OCI-LY3 (cell line): Measurements from ENCODE around the gene KANSL1.

Source experiments
- H2AFZ ChIP-seq: fragments of 200-600, 300-600 bp; shearing (Covaris generic); 2 replicates; pipeline ENCODE4 v1.6.0; 2014; ENCODE audit warnings: antibody characterized with exemption, low read depth, low read length
- H3K27ac ChIP-seq: fragments of 200-600, 300-600 bp; sonication (generic); 2 replicates; pipeline ENCODE4 v1.5.1; 2014; ENCODE audit warnings: mild to moderate bottlenecking, low read length, moderate library complexity, mixed read lengths
- H3K27me3 ChIP-seq: fragments of 200-600, 300-600 bp; sonication (generic); 2 replicates; pipeline ENCODE4 v1.6.1; 2014; ENCODE audit warnings: low read depth, low read length, mixed read lengths
- H3K36me3 ChIP-seq: fragments of 200-600, 300-600 bp; sonication (generic); replicated peaks from 2 replicates; pipeline ENCODE3; 2014; ENCODE audit warnings: low read depth, low read length, mixed read lengths
- H3K4me1 ChIP-seq: fragments of 300-600, 200-600 bp; sonication (generic); 2 replicates; pipeline ENCODE4 v1.6.1; 2014; ENCODE audit warnings: low read length, mixed read lengths
- H3K4me2 ChIP-seq: fragments of 200-600, 300-600 bp; sonication (generic); 2 replicates; pipeline ENCODE4 v1.6.1; 2014; ENCODE audit warnings: low read length, mixed read lengths
- H3K4me3 ChIP-seq: fragments of 300-600, 200-600 bp; sonication (generic); 2 replicates; pipeline ENCODE4 v1.5.1; 2014; ENCODE audit warnings: antibody characterized with exemption, mild to moderate bottlenecking, low read length, moderate library complexity
- H3K79me2 ChIP-seq: fragments of 300-600, 200-600 bp; shearing (Covaris generic); 2 replicates; pipeline ENCODE4 v1.6.1; 2014; ENCODE audit warnings: mild to moderate bottlenecking, low read length, mixed read lengths
- H3K9ac ChIP-seq: fragments of 300-600, 200-600 bp; shearing (Covaris generic); 2 replicates; pipeline ENCODE4 v1.6.0; 2014; ENCODE audit warnings: mild to moderate bottlenecking, low read length, moderate library complexity
- H3K9me3 ChIP-seq: fragments of 200-600, 300-600 bp; shearing (Covaris generic); 2 replicates; pipeline ENCODE4 v1.6.1; 2014; ENCODE audit warnings: low read length, mixed read lengths; ENCODE audit not compliant: insufficient read depth
- H4K20me1 ChIP-seq: fragments of 200-600, 300-600 bp; sonication (generic); 2 replicates; pipeline ENCODE4 v1.6.1; 2016; ENCODE audit warnings: low read length, mixed read lengths; ENCODE audit not compliant: insufficient read depth
- EZH2phosphoT487 ChIP-seq: fragments of 200-600 bp; shearing (Covaris generic); IDR thresholded peaks from 2 replicates; pipeline ENCODE4 v1.6.1; 2018; ENCODE audit warnings: antibody characterized with exemption, mixed run types, low read depth
- TF ChIP-seq, protein P1 (sequence below): fragments of 200-600, 300-600 bp; sonication (generic); IDR thresholded peaks from 2 replicates; pipeline ENCODE4 v1.5.1; 2014; ENCODE audit warnings: antibody characterized with exemption, low read length, low read depth

KANSL1 gene

DNA sequence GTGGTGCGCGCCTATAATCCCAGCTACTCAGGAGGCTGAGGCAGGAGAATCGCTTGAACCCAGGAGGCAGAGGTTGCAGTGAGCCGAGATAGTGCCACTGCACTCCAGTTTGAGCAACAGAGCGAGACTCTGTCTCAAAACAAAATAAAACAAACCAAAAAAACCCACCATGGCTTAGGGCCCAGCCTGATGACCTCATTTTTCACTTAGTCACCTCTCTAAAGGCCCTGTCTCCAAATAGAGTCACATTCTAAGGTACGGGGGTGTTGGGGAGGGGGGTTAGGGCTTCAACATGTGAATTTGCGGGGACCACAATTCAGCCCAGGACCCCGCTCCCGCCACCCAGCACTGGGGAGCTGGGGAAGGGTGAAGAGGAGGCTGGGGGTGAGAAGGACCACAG lies 195.6 kb downstream of the KANSL1 start:
- no peak overlapping the region for H3K27ac ChIP-seq
- no peak overlapping the region for H3K4me3 ChIP-seq
- no peak overlapping the region for H2AFZ ChIP-seq

DNA sequence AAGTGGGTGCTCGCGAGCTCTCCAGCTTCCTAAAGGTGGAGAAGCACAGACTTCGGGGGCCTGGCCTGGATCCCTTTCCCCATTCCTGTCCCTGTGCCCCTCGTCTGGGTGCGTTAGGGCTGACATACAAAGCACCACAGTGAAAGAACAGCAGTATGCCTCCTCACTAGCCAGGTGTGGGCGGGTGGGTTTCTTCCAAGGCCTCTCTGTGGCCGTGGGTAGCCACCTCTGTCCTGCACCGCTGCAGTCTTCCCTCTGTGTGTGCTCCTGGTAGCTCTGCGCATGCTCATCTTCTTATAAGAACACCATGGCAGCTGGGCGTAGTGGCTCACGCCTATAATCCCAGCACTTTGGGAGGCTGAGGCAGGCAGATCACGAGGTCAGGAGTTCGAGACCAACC lies 196.1 kb downstream of the KANSL1 start:
- H3K4me3 ChIP-seq, result no peak overlapping the region
- no peak overlapping the region for H3K9ac ChIP-seq
- no peaks in the 10 kb centered on the region for H3K27me3 ChIP-seq
- H2AFZ ChIP-seq, result no peak overlapping the region
- no peaks in the 10 kb centered on the region for H4K20me1 ChIP-seq
- H3K9me3 ChIP-seq, result no peaks in the 10 kb centered on the region
- H3K4me2 ChIP-seq, result no peak overlapping the region
- no peaks in the 10 kb centered on the region for H3K4me1 ChIP-seq
- no peaks in the 10 kb centered on the region for H3K36me3 ChIP-seq
- no peak overlapping the region for H3K27ac ChIP-seq
- no peak for TF ChIP-seq EZH2phosphoT487
- TF ChIP-seq, protein P1, sequence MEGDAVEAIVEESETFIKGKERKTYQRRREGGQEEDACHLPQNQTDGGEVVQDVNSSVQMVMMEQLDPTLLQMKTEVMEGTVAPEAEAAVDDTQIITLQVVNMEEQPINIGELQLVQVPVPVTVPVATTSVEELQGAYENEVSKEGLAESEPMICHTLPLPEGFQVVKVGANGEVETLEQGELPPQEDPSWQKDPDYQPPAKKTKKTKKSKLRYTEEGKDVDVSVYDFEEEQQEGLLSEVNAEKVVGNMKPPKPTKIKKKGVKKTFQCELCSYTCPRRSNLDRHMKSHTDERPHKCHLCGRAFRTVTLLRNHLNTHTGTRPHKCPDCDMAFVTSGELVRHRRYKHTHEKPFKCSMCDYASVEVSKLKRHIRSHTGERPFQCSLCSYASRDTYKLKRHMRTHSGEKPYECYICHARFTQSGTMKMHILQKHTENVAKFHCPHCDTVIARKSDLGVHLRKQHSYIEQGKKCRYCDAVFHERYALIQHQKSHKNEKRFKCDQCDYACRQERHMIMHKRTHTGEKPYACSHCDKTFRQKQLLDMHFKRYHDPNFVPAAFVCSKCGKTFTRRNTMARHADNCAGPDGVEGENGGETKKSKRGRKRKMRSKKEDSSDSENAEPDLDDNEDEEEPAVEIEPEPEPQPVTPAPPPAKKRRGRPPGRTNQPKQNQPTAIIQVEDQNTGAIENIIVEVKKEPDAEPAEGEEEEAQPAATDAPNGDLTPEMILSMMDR, result no peak
- no peaks in the 10 kb centered on the region for H3K79me2 ChIP-seq

More for the DNA sequence above, 195.6 kb downstream of the KANSL1 start:
- Histone ChIP-seq H3K79me2 (no peaks in the 10 kb centered on the region), H3K36me3 (no peaks in the 10 kb centered on the region), H3K27me3 (no peaks in the 10 kb centered on the region), H4K20me1 (no peaks in the 10 kb centered on the region), H3K9me3 (no peaks in the 10 kb centered on the region), H3K4me1 (no peaks in the 10 kb centered on the region), H3K9ac (no peak overlapping the region), H3K4me2 (no peak overlapping the region)
- TF ChIP-seq, protein P1, result no peak
- no peak for TF ChIP-seq EZH2phosphoT487

DNA sequence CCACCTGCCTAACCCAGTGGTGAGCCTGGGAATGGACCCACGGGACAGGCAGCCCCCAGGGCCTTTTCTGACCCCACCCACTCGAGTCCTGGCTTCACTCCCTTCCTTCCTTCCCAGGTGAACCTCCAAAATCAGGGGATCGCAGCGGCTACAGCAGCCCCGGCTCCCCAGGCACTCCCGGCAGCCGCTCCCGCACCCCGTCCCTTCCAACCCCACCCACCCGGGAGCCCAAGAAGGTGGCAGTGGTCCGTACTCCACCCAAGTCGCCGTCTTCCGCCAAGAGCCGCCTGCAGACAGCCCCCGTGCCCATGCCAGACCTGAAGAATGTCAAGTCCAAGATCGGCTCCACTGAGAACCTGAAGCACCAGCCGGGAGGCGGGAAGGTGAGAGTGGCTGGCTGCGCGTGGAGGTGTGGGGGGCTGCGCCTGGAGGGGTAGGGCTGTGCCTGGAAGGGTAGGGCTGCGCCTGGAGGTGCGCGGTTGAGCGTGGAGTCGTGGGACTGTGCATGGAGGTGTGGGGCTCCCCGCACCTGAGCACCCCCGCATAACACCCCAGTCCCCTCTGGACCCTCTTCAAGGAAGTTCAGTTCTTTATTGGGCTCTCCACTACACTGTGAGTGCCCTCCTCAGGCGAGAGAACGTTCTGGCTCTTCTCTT lies 196.8 kb downstream of the KANSL1 start:
- Histone ChIP-seq H3K27me3 (no peaks in the 10 kb centered on the region), H2AFZ (no peak overlapping the region), H3K4me2 (no peak overlapping the region), H4K20me1 (no peaks in the 10 kb centered on the region), H3K36me3 (no peaks in the 10 kb centered on the region), H3K4me3 (no peak overlapping the region), H3K9me3 (no peaks in the 10 kb centered on the region), H3K9ac (no peak overlapping the region), H3K4me1 (no peaks in the 10 kb centered on the region), H3K79me2 (no peaks in the 10 kb centered on the region), H3K27ac (no peak overlapping the region)
- TF ChIP-seq, protein P1, result no peak
- TF ChIP-seq EZH2phosphoT487, result no peak

DNA sequence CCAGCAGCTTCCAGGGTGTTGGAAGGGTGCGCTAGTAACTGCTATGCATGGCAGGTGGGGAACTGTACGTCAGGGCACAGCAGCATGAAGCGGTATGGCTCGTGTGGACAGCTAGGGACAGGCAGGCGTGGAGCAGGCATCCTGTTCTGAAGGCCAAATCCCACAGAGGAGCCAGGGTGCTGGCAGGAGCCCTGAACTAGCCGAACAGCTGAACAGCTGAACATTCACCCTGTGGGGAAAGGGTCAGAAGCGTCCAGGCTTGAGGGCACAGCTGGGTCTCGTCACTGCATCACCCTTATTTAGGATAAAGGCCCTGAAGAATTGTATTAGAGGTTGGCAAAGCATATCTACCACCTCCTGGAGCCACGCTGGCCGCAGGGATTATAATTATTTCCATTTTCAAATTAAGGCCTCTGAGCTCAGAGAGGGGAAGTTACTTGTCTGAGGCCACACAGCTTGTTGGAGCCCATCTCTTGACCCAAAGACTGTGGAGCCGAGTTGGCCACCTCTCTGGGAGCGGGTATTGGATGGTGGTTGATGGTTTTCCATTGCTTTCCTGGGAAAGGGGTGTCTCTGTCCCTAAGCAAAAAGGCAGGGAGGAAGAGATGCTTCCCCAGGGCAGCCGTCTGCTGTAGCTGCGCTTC lies 197.5 kb downstream of the KANSL1 start:
- Histone ChIP-seq H4K20me1 (no peaks in the 10 kb centered on the region), H3K4me2 (no peak overlapping the region), H3K36me3 (no peaks in the 10 kb centered on the region), H3K27ac (no peak overlapping the region), H3K4me3 (no peak overlapping the region), H3K9me3 (no peaks in the 10 kb centered on the region), H3K9ac (no peak overlapping the region), H2AFZ (no peak overlapping the region), H3K4me1 (no peaks in the 10 kb centered on the region), H3K27me3 (no peaks in the 10 kb centered on the region), H3K79me2 (no peaks in the 10 kb centered on the region)
- TF ChIP-seq, protein P1, result no peak
- TF ChIP-seq EZH2phosphoT487, result no peak
